Ovary (tissue), 9 donors: Measurements from ENCODE around the gene SH3GLB2. TPM values are rescaled to one million over a fixed set of nuclear protein-coding genes. Genes with fewer than 3 reads are reported as not detected.

Source experiments
- DNase-seq, 5 donors: peaks; one replicate each; pipeline ENCODE4 v3.0.0-alpha.2; 2019 to 2020
- H3K27ac ChIP-seq, 2 donors: fragments of 200-600 bp; one replicate each; pipeline versions ENCODE4 v1.5.1 to v1.8.0; 2019 to 2022
- H3K27me3 ChIP-seq: fragments of 200-600 bp; one replicate; pipeline ENCODE4 v1.8.0; 2022
- H3K36me3 ChIP-seq: fragments of 200-600 bp; sonication (generic); one replicate; pipeline ENCODE4 v1.5.1; 2019
- H3K4me1 ChIP-seq: one replicate; pipeline ENCODE4 v1.8.1; 2013; ENCODE audit warnings: mild to moderate bottlenecking, moderate library complexity; ENCODE audit not compliant: insufficient read depth
- H3K4me3 ChIP-seq: fragments of 200-600 bp; sonication (generic); one replicate; pipeline ENCODE4 v1.5.1; 2017
- H3K9me3 ChIP-seq, 2 donors: fragments of 200-600 bp in 1 of 2; sonication (generic) in 1 of 2; one replicate each; pipeline versions ENCODE4 v1.5.1 to v1.8.1; 2013 to 2019; ENCODE audit warnings: mild to moderate bottlenecking in 1 of 2, moderate library complexity in 1 of 2
- EP300 ChIP-seq: sonication (generic); formaldehyde crosslinking; IDR thresholded peaks from one replicate; pipeline ENCODE4 v1.6.1; 2017; ENCODE audit warnings: antibody characterized with exemption
- POLR2A ChIP-seq: fragments of 450-650 bp; IDR thresholded peaks from one replicate; pipeline ENCODE4 v1.6.1; 2017; ENCODE audit warnings: antibody characterized with exemption, mild to moderate bottlenecking, moderate library complexity
- WGBS, 3 donors: extraction: QIAGEN DNeasy Blood & Tissue Kit in 1 of 3; methylation state at CpG; one replicate each; pipeline versions ENCODE4 v1.1.5 to v1.1.7; 2013 to 2017; 5-methylcytosine and 5-hydroxymethylcytosine counted together
- intact Hi-C, 4 donors: fragments of 100-400 bp; cut with DNase I; formaldehyde crosslinking; loops; one replicate each; pipeline versions ENCODE4 v1.11.0 to v1.15.1; 2022 to 2023
- polyA plus RNA-seq, 2 donors: library from polyadenylated mRNA; stranded (reverse); fragments of 200-250 nt in 1 of 2; fragments of 350-450 nt in 1 of 2; fragmentation: Illumina TruSeq in 1 of 2; extraction: RNeasy Lipid Tissue Mini Kit (QIAGEN cat#74804) in 1 of 2; gene quantifications; one replicate each; pipeline ENCODE4 v1.2.3, GENCODE V29; 2013 to 2014
- total RNA-seq, 7 donors: library from RNA; depleted of rRNA in 2 of 7; stranded (reverse); fragments of >200 nt in 2 of 7; fragmentation: NEBNext Ultra II Directional in 3 of 7; extraction: Animal tissue kit (Norgen Biotek cat#: 25700) in 3 of 7; gene quantifications; one replicate each; pipeline versions ENCODE4 v1.1.0 to v1.2.4, GENCODE V29; 2016 to 2023
- TF ChIP-seq, protein P1 (sequence below), 3 donors: fragments of 450-650 bp in 2 of 3; fragments of 200-600 bp in 1 of 3; IDR thresholded peaks; one replicate each; pipeline versions ENCODE4 v1.5.1 to v1.8.0; 2016 to 2022; ENCODE audit warnings: antibody characterized with exemption in 3 of 3, mild to moderate bottlenecking in 1 of 3
- donor health status: DM: no; HTN: no; CAD: no; lungs with moderate emphysema.
- donor health status: DM: no; HTN: no; CAD: no.
- donor health status: Bipolar disorder and iron deficiency.
- donor health status: DM: yes; HTN: yes; CAD: no.
- donor health status: DM: no; HTN: no; CAD: no.
- donor health status: DM: yes; HTN: yes; CAD: no.

SH3GLB2 gene
- total and polyA plus RNA-seq, 9 donors = 11.8 to 112 (median 88.8) TPM

DNA sequence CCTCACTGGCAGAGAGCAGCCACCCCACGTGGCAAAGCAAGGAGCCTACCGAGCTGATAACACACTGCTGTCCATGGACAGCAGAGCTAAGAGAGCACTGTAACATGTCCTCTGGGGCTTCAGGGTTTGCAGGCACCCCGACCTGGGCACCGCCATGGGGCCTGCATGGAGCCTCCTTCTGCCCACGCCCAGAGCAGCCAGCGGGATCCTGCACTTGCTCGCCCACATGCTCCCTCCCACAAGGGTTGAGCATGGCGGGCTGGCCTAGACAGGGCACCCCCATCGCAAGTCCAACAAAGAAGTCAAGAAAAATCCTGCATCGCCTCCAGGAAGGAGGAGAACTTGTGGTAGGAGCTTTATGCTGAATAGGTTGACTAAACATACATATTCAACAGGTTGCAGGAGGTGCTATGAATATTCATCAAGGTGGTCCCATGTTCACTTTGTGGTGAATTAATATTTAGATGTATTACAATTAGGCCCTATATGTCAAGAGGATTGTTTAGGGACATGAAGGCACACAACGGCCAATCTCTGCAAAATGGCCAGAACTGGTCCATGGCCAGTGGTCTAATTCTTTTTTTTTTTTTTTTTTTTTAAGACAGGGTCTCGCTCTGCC, 4.5 kb upstream of the SH3GLB2 start:
- Histone ChIP-seq H3K4me3 (no peak overlapping the region), H3K36me3 (no peaks in the 10 kb centered on the region), H3K9me3 (no peaks in the 10 kb centered on the region), H3K27me3 (no peaks in the 10 kb centered on the region), H3K27ac (no peak overlapping the region), H3K4me1 (peaks cover 6% of the 10 kb centered on the region)
- WGBS, 3 donors = 82 to 85% (median 82%) methylated on average over 8 to 12 of the region's 12 CpGs
- TF ChIP-seq POLR2A = no peak
- intact Hi-C loops = no loop called here
- no peak for DNase-seq

DNA sequence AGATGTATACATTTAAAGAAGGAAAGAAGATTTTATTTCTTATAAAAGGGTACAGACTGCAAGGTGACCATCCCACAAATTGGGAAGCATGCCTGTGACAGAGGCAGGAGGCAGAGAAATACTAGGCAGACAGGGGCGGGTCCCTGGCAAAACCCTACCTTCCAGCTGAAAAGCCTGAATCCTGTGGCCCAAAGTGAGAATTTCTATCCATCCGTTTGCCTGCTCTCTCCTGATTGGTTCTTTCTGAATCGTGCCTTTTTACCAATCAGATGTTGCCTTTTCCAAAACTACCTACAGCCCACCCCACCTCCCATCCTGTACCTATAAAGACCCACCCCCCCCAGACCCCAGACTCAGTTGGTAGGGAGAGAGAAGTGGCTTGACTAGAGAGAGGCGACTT, 3.4 kb upstream of the SH3GLB2 start:
- no peak for DNase-seq
- Histone ChIP-seq H3K27me3 (no peaks in the 10 kb centered on the region), H3K36me3 (no peaks in the 10 kb centered on the region), H3K27ac (no peak overlapping the region), H3K4me1 (no peaks in the 10 kb centered on the region), H3K4me3 (no peak overlapping the region), H3K9me3 (no peaks in the 10 kb centered on the region)
- WGBS, 3 donors = 55 to 64% (median 63%) methylated on average over 4 of the region's 4 CpGs
- TF ChIP-seq EP300 (no peak), POLR2A (no peak)
- TF ChIP-seq, protein P1, sequence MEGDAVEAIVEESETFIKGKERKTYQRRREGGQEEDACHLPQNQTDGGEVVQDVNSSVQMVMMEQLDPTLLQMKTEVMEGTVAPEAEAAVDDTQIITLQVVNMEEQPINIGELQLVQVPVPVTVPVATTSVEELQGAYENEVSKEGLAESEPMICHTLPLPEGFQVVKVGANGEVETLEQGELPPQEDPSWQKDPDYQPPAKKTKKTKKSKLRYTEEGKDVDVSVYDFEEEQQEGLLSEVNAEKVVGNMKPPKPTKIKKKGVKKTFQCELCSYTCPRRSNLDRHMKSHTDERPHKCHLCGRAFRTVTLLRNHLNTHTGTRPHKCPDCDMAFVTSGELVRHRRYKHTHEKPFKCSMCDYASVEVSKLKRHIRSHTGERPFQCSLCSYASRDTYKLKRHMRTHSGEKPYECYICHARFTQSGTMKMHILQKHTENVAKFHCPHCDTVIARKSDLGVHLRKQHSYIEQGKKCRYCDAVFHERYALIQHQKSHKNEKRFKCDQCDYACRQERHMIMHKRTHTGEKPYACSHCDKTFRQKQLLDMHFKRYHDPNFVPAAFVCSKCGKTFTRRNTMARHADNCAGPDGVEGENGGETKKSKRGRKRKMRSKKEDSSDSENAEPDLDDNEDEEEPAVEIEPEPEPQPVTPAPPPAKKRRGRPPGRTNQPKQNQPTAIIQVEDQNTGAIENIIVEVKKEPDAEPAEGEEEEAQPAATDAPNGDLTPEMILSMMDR (IDR thresholded peaks at IDR 0.05) = no peak
- intact Hi-C loops = no loop called here

DNA sequence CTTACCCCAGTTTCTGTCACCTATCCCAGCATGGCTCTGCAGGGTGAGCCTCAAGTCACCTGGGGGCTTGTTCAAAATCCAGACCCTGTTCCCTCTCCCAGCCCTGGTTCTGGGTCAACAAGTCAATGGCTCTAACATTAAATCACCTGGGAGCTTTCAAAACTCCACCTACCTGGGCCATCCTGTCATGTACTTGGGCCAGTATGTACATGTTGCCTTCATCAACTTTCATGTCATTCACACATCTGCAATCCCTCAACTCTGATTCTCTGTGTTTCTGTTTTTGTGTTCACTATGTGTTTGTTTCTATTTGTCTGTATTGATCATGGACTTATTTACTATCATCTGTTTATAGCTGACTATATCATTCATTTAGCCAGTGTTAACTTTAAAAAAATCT, 2.1 kb upstream of the SH3GLB2 start:
- intact Hi-C loops = no loop called here
- Histone ChIP-seq H3K4me1 (no peaks in the 10 kb centered on the region), H3K36me3 (no peaks in the 10 kb centered on the region), H3K9me3 (no peaks in the 10 kb centered on the region), H3K4me3 (no peak overlapping the region), H3K27me3 (no peaks in the 10 kb centered on the region), H3K27ac (no peak overlapping the region)
- TF ChIP-seq POLR2A = no peak
- TF ChIP-seq, protein P1 (IDR thresholded peaks at IDR 0.05) = no peak
- no peak for TF ChIP-seq EP300
- no peak for DNase-seq

DNA sequence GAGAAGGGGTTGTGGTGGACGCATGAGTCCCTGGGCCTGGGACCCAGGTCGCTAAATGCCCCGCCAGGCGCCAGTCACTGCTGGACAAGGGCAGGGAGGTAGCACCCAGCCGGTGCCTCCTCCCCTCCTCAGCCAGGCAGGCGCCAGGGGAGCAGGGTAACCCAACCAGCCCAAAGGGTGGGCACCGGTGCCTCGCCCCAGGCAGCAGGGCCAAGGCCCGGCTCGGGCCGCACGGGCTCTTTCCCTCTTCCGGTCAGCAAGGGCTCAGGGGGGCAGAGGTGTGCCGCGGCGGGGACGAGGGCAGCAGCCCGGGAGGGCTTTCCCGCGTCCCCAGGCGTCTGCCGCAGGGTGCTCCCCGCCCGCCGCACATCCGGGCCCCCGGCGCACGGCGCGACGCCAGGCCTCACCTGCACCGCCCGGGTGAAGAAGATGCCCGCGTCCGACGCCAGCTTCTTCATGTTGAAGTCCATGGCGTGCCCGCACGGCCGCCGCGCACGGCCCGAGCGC, 393 bp downstream of the SH3GLB2 start:
- WGBS, 3 donors = 1 to 2% (median 1%) methylated on average over 17 to 47 of the region's 47 CpGs
- no peak for TF ChIP-seq EP300
- TF ChIP-seq, protein P1 (IDR thresholded peaks at IDR 0.05) = no peak
- peak; percentile 9 for TF ChIP-seq POLR2A
- Histone ChIP-seq H3K27ac (peak overlapping the region in 1 of 2 donors; percentile 37), H3K9me3 (no peaks in the 10 kb centered on the region), H3K4me1 (peaks cover 7% of the 10 kb centered on the region), H3K4me3 (peak overlapping the region; percentile 89), H3K27me3 (no peaks in the 10 kb centered on the region), H3K36me3 (no peaks in the 10 kb centered on the region)
- DNase-seq = peak in 3 of 5 donors; percentile 53 to 79 (median 74)
- intact Hi-C loops = no loop called here

DNA sequence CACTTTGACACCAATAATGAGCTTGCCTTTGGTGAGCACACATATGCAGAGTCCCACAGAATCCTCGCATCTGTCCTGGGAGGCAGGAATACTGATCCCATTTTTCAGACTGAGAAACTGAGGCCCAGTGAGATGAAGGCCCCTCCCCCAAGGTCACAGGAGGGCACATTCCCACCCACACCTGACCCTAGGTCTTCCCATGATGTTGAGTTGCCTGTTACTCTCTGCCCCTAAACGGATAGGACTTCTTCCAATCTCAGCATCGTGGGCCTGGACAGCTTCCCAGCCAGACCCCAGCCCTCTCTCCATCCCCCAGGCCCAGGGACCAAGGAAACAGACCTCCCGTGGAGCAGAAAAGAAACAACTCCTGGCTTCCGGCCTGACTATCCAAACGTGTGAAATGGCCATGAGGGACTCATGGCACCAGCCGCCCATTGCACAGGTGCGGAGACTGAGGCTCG, 877 bp downstream of the SH3GLB2 start:
- no peak for DNase-seq
- WGBS, 3 donors = 20 to 25% (median 22%) methylated on average over 9 of the region's 9 CpGs
- H3K4me3 ChIP-seq = peak overlapping the region; percentile 89
- peaks cover 10% of the 10 kb centered on the region for H3K4me1 ChIP-seq
- no peaks in the 10 kb centered on the region for H3K36me3 ChIP-seq
- no peaks in the 10 kb centered on the region for H3K9me3 ChIP-seq
- H3K27me3 ChIP-seq = no peaks in the 10 kb centered on the region
- no peak for TF ChIP-seq POLR2A
- TF ChIP-seq, protein P1 (IDR thresholded peaks at IDR 0.05) = no peak
- no peak for TF ChIP-seq EP300
- intact Hi-C loops = no loop called here
- H3K27ac ChIP-seq = peak overlapping the region in 1 of 2 donors; percentile 37
